GM19397 (cell line): Measurements from ENCODE around the gene GMCL1.
"Not testable (repeated sequence)": the region's sequence is repeated elsewhere in the genome, so short reads cannot be mapped to it uniquely, and the experiment has no call there.

Experiments used
- ATAC-seq: cut with Tn5 transposase; IDR thresholded peaks from one replicate; pipeline ENCODE4 v1.9.1; 2021; ENCODE audit warnings: mild to moderate bottlenecking, moderate library complexity; ENCODE audit not compliant: unreplicated experiment

Gene GMCL1, protein sequence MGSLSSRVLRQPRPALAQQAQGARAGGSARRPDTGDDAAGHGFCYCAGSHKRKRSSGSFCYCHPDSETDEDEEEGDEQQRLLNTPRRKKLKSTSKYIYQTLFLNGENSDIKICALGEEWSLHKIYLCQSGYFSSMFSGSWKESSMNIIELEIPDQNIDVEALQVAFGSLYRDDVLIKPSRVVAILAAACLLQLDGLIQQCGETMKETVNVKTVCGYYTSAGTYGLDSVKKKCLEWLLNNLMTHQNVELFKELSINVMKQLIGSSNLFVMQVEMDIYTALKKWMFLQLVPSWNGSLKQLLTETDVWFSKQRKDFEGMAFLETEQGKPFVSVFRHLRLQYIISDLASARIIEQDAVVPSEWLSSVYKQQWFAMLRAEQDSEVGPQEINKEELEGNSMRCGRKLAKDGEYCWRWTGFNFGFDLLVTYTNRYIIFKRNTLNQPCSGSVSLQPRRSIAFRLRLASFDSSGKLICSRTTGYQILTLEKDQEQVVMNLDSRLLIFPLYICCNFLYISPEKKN

DNA sequence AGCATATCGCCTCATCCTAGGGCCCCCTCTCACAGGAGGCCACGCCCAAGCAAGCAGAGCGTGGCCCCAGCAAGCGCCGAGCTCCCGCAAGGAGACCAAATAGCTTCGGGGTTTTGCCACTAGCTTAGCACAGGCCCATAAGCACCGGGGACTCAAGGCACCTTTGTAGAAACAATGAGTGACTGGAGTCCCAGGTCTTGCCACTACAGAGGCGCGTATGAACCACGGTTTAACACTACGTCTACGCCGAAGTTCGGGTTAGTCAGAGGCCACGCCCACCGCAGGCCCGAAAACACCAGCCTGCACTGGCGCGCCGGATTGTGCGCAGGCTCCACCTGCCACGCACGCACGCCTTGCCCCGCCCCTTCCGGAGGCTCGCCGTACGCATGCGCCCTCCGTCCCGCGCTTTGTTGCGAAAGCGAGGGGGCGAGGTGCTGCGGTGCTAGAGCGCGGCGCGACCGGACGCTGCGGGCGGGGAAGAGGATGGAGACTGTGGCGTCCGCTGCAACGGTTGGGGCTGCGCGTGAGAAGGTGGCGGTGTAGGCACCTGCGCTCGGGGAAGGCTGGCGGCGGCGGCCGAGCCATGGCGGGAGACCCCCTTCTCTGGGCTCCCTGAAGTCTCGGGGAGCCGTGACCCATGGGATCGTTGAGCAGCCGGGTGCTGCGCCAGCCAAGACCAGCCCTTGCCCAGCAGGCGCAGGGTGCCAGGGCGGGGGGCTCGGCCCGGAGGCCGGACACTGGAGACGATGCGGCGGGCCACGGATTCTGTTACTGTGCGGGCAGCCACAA is at the start of gene GMCL1:
Gene GMCL1 (plus strand): TSS at position 405 of the 789 bp plus-strand sequence. CDS start 233 bp downstream, at position 638.
- peak; percentile 89 for ATAC-seq

DNA sequence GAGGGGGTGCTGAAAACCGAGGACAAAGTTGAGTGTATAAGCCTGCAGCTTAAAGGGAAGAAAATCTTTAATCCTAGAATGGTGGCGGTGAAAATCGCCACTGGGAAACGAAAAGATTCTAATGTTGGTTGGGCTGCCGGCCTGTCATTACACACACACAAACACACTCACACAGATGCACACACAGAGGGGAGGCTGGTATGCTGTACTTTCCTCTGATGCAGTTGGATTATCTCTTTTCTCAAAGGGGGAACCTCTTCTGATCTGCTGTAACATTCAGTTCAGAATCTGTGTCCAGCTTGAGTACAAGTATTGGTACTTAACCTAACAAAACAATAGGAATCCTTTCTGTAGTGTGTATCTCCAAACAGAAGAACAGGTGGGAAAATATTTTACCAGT is 48.5 kb upstream of the GMCL1 start:
- peak; percentile 8 for ATAC-seq

DNA sequence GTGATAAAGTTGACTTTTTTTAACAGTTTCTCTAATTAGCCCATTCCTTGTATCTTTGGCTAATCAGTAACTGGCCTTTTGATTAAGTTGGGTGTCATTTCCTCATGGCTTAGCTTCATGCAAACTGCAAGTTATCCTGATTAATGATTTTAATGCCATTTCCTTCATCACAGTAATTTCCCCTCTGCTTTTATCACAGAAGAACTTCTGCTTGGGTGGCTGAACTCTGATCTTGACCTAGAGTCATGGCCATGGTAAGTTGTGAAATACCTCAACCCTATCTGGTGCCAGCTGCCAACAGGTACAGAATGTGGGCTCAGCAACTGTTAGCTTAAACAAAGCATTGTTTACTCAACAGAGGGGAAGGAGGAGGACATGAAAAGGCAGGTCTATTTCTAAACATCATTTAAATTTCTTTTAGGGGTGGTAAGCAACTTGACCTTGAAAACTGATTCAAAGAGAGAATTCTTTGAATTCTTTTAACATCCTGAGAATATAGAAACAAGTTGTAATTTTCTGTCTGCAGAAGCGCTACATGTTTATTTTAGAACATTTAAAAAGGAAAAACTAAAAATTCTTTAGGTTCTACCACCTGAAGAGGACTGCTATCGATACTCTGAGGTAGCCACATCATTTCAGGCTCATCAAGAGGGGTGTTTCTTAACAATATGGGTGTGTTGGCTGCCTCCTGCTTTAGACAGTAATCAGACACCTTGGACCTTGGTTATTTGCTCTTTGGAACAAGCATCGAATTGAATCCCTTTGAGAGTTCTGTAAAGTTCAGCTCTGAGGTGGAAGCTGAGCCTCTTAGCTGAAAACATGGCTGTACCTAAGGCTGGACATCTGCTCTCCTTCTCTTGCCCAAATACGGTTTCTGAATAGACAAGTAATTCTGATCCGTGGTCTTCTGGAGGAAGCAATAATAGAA is 47.9 kb upstream of the GMCL1 start:
- ATAC-seq = peak; percentile 77

DNA sequence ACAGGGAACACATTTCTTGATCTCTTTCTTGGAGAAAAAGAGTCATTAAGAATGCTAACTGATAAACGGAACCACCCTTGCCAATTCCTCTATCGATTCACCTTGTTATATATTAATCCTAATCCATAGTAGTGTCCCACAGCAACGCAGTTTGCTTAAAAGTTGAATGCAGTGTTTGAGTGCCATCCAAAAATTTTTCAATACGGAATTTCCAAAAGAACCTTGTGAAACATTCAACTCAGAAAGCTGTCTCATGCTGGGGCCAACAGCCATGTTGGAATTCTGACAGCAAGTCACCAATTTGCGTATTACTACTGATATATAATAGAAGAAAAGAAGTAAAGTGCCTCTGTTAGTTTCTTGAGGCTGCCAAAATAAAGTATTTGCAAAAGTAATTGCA is 45.2 kb upstream of the GMCL1 start:
- no peak for ATAC-seq

DNA sequence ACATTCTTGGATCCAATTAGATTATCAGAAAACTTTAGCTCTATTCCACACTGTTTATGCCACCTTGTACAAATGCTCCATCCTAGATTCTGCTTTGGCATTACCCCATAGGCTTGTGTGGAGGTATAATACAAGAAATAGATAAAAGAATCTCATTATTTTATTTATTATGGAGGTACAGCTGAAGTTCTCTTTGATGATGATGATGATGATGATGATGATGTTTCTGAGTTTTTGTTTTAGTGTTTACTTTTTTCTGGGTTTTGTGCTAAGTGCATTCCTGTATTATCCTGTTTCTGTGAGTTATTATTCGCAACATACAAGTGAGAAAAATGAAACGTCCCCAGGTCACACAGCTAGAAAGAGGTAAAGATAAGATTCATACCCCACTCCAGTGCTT is 44.1 kb upstream of the GMCL1 start:
- ATAC-seq = no peak

DNA sequence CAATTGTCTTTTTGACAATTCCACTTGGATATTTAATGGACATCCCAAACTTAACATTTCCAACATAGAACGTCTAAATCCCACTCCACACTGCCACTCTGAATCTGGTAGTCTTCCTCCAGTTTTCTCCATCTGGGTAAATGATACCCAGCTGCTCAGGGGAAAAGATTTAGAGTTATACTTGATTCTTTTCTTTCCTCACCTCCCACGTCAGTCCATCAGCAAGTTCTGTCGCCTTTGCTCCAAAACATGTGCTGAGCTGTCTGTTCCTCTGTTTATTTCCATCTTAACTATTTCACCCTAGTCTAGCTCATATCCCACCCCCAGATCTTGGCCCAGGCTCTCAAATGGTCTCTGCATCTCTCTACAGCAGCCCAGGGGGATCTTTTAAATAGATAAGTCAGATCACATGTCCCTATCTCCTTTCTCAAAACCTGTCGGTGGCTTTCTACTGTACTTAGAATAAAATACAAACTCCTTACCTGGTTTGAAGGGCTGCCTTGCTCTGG is 43.4 kb upstream of the GMCL1 start:
- no peak for ATAC-seq

DNA sequence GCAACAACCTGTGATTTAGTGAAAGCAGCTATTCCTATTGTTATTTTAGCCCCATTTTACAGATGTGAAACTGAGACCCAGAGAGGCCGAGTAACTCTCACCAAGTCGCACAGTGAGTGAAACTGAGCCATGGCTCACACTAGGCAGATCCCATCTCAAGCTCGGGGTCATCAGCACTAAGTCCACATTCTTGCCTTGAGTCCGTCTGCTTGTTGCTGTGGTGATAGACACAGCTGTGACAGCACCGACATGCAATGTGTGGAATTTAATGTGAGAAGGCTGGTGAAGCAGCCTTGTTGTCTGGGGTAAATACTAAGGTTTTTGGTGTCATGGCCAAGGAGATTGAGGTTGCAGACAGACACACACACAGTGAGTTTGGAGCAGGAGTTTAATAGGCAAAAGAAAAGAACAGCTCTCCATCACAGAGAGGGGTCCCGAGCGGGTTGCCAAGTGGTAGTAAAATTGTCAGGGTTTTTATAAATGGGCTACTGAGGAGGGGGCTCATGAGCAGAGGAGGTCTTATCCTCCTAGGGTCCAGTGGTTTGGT is 40.2 kb upstream of the GMCL1 start:
- ATAC-seq = no peak

DNA sequence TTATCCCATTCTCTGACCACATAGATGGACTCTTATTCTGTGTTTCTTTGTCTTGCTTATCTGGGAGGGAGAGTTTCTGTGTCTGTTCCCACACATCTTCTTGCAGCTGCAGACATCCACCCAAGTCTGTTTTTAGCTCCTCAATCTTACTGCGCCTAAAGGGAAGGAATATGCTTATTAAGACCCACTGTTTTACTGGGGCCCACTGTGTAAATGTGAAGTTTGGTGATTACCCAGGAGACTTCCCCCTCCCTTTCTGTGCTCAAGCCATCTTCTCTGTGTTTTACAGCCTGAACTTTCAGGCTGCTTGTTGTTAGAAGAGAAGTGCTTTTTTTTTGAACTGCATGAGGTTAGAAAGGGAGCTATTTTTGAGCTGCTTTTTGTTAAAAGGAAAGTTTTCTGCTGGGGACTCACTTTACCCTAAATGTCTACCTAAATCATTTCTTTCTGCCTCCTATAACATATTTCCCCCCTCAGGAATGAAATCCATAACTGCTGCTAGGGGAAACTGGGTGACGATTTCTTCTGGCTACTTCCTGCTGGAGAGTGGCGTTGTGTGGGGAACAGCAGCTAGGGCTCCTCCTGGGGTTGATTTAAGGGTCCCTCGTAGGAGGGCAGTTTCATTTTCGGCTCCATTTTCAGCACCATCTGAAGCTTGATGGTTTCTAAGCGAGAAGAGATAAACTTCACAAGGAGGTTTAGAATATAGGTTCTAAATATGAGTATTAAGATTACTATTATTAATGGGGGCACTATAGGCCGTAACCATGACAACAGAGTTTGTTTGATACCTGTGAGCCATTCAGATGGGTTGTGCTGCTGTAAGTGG is 39.5 kb upstream of the GMCL1 start:
- no peak for ATAC-seq

DNA sequence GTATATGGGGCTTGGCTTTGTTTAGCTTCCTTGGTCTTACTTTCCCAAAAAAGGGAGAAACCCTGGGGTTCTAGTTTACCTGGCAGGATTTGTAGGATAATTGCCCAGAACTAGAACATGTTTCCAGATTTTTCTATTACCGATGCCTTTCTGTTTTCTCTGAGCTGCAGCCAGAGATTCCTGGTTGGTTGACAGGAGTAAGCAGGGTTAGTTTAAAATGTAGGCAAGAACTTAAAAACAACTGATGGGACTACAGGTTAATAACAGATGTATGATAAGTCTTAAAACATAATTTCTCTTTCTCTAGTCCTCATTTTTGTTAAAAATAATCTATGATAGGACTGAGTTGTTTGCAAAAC is 38.9 kb upstream of the GMCL1 start:
- ATAC-seq = no peak

DNA sequence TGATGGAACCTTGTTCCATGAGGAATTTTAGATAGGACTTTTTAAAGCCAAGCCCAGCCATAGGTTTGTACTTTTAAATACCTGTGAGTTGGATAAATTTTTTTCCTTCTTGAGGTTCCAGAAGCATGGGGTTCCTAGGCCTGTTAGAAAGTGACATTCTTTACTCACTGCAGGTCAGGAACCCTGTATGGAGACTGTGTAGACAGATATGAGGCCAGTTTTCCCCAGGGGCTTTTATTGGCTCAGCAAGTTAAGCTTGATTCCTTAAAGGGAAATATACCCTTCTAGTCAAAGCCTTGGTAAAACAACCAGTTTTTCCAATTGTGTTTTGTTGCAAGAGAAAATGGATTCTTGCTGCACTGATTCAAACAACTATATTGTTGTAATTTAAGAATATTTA is 38.4 kb upstream of the GMCL1 start:
- ATAC-seq = no peak

DNA sequence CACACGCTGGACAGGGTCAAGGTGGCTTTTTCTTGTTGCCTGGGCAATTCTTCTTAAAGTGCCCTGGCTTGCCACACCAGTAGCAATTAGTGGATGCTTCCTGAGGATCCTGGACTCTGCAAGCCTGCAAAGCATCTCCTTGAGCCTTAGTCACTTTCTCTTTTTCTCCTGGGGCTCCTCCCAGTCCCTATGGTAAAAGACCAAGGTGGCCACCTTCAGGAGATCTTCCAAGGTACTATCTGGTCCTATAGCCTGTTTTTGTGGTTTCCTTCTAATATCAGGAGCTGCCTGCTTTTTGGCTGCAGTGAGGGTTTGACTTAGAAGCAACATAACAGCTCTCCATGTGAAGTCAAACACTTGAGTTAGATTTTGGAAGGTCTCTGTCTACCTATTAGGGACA is 33.3 kb upstream of the GMCL1 start:
- ATAC-seq = no peak

DNA sequence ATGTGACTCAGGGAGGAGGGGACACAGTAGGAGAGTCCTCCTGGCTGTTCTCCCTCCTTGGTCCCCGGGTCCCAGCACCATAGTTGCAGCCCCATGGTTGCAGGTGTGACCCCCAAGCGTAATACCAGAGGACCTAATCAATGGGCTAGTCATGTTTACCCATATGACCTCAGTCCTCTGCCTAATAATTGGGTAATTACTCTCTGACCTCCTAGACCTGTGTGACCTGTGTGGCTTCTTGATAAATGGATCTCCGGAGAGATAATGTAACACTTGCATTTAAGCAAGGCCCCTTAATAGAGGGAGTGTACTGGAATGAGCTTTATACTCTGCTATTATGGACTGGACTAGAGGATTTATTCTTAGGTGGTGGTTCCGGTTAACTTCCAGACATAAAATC is 32.2 kb upstream of the GMCL1 start:
- no peak for ATAC-seq

DNA sequence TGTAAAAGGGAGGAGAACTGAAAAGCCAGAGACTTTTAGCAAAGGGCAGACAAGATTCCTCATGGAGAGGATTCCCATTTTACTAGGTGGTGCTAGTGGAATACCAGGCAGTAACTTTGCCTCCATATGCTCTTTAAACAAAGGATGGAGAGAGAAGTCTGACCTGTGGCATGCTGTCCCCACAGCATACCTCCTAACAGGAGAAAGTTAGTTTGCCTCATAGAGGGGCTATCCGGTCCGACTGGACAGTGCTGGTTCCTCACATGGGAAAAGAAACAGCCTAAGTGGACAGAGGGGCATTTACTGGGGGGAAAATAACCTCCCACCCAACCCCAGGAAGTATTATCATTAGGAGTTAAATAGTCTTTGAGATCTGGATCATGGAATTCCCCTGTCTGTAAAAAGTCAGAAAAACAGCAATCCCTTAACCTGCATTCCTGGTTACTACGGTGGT is 31.6 kb upstream of the GMCL1 start:
- ATAC-seq = no peak

DNA sequence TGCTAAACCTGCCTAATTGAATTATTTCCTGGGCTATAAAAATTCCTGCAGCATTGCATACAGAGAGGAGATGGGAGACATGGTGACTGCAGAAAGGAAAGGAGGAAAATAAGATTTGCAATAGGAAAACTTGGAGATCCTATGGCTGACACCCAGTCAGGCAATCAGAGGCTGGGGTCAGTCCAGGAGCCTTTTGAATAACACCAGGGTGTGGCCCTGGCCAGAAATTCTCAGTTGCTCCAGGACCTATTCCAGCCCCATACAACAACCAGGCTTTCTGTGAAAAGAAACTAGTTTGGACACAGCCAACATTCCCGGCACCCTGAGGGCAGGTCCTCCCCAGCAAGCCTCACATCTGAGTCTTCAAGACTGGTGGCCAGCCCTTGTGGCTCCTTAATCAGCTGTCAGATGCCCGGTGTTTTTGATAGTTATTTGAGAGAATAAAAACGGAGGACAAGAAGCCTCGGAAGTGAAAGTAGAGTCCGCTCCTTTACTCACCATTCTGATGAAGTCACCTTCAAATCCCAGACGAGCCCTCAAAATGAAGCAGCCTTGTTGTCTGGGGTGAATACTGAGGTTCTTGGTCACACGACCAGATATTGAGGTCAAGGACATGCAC is 31.1 kb upstream of the GMCL1 start:
- ATAC-seq = peak; percentile 11

DNA sequence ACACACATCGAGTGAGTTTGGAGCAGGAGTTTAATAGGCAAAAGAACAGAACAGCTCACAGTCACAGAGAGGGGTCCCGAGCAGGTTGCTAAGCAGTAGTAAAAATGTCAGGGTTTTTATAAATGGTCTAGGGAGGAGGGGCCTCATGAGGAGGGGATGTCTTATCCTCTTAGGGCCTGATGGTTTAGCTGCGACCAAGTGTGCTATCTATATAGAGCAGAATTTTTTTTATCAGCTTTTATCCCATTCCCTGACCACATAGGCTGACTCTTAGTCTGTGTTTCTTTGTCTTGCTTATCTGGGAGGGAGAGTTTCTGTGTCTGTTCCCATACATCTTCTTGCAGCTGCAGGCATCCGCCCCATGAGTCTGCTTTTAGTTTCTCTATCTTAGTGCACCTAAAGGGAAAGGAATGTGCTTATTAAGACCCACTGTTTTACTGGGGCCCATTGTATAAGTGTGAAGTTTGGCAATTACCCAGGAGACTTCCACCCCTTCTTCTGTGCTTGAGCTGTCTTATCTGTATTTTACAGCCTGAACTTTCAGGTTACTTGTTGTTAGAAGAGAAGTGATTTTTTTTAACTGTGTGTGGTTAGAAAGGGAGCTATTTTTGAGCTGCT is 30.4 kb upstream of the GMCL1 start:
- peak; percentile 47 for ATAC-seq

DNA sequence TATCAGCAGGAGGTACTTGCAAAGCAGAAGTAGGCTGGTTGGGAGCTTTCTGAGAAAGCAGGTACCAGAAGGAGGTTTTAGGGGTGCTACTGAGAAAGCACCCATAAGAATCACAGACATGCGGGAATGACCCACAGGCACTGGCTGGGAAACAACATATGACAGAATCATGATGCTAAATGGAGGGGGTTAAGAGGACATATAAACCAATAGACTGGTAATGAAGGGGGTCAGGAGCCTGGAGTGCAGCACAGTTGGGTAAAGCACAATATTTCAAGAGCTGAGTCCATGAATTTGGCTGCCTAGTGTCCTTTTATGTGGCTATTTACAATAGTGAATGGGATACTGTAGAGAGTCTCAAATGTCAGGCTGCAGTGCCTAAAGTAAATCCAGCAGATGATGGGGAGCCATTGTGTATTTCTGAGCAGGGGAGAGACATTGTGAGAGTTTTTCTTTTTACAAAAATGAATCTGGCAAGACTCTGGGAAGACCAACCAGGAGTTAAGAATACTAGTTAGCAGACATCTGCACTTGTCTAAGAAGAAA is 27.6 kb upstream of the GMCL1 start:
- ATAC-seq = no peak

DNA sequence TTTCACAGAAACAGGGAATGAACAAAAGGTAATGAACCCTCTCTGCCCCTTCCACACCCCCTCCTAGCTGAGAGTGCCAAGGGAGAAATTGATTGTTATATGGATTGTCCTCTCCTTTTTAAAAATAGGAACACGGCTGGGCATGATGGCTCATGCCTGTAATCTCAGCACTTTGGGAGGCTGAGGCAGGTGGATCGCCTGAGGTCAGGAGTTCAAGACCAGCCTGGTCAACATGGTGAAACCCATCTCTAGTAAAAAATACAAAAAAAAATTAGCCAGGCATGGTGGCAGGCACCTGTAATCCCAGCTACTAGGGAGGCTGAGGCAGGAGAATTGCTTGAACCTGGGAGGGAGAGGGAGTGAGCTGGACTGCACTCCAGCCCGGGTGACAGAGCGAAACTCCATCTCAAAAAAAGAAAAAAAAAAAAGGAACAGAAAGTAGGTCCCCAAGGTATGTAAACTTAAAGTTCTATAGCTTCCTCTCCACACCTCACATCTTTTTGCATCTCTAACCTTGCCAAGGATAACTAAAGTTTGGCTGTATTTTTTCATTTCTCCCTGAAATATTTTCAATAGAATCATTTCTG is 26.6 kb upstream of the GMCL1 start:
- not testable (repeated sequence) for ATAC-seq

DNA sequence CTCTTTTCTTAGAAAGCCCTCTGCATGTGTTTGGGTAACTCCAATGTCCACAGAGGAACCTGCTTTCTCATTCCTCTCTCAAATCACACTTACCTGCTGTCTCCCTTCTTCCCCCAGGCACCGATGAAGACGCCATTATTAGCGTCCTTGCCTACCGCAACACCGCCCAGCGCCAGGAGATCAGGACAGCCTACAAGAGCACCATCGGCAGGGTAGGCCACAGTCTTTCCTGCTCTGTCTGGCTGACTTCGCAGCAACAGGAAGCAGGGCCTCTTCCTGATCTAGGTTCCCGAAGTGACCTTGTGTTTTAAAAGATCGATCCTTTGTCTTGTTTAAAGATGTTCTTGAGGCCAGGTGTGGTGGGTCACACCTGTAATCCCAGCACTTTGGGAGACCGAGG is 25.0 kb upstream of the GMCL1 start:
- ATAC-seq = no peak
